Stimulated activated CD8-positive, alpha-beta memory T cell treated with anti-CD3 and anti-CD28 coated beads, Interleukin-12 subunit alpha, Interleukin-12 subunit beta, amount 100 ng/mL, for 4 hours (primary cell): Measurements from ENCODE around the gene MTHFD2L.

Experiments used
- DNase-seq: peaks from one replicate; pipeline ENCODE4 v3.0.0-alpha.2; 2020; ENCODE audit warnings: low read depth

Gene MTHFD2L

DNA sequence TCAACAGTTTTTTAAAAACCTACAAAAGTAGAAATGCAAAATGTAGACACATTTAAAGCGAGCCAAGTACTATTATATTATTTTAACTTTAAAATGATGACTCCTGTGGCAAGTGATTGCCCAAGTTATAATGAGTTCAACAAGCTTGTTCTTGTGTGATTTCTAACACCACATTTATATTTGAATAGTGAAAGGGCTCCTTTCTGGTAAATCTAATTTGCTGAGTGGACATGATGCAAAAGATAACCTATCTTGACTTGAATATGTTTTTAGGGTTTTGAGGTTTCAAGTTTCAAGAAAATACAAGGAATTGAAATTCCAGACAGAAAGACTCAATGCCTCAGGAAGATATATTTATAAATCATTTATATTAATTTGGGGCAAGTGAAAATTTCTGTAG lies 149.3 kb downstream of the MTHFD2L start:
- DNase-seq: no peak

DNA sequence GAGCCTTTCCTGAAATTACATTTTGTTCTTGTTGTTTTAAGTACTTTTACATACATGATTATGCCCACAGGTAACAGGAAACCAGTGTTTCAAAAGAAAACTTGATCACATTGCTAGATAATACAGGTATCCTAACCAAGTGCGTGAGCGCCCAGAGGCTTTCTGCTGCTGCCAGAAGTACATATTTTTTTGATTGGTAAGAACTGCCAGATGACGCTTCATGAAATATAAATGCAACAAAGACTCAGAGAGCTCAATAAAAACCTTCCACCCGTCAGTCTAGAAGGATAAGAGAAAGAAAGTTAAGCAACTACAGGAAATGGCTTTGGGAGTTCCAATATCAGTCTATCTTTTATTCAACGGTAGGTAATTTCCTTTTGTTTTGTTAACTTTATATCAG lies 150.3 kb downstream of the MTHFD2L start, which contains the start of gene EPGN:
Gene EPGN, plus strand, starts transcription at position 256 of the 400 bp plus-strand sequence. Its CDS starts 64 bp downstream, at position 320.
- no peak for DNase-seq

DNA sequence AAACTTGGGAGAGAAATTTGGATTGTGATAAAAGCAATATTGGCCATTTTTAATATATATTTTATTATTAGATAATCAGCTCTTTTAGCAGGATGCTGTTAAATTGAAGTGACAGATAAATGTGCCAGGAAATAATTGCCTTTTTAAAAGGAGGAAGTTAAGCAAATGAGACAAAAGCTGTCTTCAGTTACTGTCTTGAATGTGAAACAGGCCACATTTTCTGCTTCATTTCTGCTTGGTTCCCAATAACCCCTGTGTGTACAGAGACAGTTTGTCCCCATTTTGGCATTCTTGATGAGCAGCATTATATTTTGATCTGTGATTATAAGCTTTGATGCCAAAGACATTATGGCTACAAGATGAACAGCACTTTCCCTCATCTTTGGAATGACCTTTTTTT lies 151.3 kb downstream of the MTHFD2L start:
- DNase-seq: no peak

DNA sequence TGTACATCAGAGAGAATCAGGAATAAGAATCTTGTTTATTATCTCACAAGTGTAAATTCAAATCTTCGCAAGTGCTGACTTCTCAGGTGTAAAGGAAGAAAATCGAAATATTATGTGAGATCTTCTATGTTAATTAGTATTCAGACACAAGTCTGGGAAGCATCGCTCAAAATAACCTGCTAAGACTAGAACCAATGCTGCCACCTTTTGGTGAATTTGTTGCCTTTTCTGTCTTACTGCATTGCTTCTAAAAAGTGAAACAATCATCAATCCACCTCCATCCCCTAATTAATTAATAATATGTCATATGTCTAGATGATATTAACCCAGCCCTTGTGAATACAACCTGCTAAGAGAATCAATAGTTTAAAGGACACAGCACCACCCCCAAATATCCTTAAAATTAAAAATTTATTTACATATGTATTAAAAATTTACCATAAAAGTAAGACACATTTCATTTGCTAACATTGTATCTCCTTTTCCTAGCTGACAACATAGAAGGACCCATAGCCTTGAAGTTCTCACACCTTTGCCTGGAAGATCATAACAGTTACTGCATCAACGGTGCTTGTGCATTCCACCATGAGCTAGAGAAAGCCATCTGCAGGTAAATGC lies 153.9 kb downstream of the MTHFD2L start:
- DNase-seq: no peak

DNA sequence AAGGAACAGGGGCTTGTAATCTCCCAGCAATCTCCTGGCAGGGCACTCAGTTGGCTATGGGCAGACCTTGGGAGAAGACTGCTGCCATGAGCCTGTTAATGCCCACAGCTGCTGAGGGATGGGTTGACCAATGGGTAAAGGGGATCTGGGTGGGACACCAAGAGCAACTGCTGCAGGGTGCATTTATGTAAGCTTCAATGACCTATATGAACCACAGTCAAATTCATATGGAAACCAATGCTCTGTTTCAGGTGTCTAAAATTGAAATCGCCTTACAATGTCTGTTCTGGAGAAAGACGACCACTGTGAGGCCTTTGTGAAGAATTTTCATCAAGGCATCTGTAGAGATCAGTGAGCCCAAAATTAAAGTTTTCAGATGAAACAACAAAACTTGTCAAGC lies 156.4 kb downstream of the MTHFD2L start:
- DNase-seq: no peak

DNA sequence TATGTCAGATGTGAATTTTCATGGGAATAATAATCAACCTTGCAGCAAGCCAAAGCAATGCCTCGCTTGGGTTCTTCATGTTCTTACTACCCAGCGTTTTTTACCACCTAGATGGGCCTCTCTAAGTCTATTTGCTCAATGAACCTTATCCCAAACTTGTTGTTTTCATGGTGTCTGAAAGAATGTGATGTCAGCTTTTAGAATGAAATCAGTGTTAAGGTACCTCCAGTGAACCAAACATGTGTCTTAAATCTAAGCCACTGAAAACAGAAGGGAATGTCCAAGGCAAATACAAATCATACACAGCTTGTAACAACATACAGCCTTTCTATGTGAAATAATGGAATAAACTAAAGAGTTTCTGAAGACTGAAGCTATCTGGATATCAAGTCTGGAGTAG lies 157.0 kb downstream of the MTHFD2L start:
- DNase-seq: no peak

DNA sequence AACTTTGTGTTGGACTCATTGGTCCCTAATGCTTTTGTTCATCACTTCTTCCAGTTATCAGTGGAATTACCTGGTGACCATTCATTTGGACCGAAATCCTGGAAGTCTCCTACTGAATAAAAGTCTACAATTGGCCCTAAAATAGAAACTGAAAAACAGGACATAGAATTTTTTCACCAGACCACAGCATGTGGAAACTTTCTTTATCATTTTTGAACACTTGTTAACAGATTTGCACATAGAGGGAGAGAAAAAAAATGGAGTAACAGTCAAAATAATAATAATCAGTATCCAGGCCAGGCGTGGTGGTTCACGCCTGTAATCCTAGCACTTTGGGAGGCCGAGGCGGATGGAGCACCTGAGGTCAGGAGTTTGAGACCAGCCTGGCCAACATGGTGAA lies 157.5 kb downstream of the MTHFD2L start:
- DNase-seq: no peak

DNA sequence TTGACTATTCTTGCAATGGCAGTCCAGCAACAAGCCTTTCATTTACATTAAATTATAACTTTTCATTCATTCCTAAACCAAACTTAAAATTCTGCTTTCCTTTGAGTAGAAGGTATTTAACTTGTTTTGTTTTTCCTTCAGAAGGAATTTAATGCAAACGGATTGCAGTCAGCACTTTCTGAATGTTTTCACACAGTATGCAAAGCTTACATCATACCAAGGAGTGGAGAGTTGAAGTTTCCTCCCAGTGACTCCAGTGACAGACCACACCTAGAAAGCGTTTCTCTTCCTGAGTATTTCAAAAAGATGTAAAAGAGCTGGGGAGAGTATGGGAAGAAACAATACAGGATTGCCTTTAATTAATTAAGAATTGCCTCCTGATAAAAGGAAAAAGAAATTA lies 158.5 kb downstream of the MTHFD2L start:
- DNase-seq: no peak

DNA sequence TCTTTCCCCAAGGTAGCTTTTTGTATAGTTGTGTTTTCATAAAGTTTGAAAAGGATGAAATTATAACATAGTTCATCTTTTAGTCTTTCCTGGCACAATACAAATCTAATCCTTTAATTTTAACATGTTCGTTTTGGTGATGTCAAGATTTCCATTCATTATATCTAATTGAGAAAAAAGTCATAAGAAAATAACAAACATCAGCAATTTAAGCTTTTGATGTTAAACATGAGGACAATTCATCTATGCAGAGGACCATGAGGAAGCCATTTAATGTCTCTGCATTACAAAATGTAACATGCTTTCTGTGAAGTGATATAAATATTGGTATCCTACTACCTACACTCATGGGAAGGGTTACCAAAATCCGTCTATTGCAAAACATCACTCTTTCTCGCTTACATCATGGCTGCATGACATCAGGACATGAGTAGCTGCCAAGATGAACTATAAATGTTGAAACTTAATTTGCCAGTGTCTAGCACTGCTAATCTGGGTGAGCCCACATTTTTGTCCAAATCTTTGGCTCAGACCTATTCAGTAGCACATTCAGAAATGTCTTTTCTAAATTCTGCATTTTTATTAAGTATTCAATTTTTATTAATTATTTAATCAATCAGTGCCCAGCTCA lies 159.8 kb downstream of the MTHFD2L start:
- no peak for DNase-seq

DNA sequence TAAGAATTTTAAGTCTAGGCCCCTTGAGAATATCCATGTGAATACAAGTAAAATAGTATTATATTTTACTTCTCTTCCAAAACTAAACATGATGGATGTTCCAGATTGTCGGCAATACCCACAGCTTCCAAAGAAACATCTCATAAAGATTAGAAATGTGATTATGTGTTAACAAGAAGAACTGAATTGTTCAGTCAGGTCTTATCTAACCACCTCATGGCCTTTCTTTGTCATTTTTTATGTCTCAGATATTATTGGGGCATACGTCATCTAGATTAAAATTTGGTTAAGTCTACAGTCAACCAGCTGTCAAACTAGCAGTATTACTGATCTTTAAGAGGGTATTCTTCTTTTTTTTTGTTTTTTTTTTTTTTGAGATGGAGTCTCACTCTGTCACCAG lies 160.4 kb downstream of the MTHFD2L start:
- DNase-seq: no peak

DNA sequence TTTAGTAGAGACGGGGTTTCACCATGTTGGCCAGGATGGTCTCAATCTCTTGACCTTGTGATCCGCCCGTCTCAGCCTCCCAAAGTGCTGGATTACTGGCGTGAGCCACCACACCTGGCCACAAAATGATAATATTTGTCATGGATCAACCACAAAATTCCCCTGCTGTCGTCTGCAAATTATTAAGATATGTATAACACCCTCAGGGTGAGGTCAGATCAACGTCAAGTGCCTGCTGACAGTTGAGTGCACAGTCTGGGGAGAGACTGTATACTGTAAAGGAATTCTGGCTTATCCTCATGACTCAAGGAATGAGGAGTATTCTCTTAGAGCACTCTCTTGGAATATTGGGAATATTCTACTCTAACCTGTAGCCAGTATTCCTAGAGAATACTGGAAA lies 161.6 kb downstream of the MTHFD2L start:
- DNase-seq: no peak

DNA sequence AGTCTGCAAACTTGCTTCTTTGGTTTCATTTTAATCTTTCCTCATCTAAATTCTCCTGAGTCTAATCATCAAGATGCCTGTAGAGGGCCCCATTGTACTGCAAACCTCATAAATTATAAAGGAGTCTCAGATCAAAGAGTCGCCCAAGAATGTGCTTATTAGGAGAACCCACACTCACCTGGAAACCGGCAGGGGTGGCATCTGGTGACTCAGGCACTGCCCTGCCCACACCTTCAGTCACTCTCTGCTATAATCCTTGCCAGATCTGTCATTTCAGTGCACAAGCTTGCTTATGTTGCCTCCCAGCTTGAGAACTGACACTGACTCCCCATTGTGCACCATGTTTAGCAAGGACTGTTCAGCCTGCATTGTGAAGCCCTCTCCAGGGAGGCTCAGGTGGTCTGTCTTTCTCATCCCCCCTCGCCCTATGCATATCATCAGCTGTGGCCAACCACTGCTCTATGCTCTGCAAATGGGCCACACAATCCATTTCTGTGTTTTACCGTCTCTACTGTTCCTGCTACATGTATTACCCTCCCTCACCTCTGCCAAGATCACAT lies 162.7 kb downstream of the MTHFD2L start:
- DNase-seq: peak; percentile 1

DNA sequence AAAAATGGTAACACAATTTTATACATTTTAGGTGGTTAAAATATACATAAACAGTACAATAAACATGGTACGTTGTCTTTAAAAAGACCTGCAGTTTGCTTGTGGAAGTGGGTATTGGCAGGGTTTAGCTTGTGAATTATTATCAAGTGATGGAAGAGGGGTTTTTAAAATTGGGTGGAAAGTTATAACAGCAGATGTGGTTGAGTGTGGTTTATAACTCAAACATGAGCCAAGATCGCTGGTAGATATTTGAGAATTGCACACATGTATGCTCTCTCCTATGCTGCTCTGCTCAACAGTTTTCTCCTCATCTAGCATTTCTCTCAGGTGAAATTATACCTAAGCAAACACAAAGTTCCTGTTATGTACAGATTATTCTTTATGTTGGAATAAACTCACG lies 164.4 kb downstream of the MTHFD2L start:
- DNase-seq: no peak

DNA sequence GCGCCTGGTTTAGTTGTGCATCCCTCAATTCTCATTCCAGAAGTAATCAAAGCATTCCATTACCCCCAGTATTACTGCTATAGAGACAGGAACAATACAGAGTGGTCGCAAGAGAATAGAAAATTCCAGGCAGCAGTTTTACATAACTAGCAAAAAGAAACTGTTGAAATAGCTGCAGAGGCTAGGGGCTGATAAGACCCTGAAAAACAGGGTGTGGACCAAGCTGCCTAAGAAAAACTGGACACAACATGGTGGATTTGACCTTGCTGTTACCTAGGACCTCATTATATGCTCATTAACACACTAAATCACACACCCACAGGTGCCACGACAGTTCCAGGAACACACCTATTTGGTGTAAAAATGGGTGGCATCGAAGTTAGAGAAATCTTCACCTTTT lies 165.7 kb downstream of the MTHFD2L start:
- DNase-seq: no peak

DNA sequence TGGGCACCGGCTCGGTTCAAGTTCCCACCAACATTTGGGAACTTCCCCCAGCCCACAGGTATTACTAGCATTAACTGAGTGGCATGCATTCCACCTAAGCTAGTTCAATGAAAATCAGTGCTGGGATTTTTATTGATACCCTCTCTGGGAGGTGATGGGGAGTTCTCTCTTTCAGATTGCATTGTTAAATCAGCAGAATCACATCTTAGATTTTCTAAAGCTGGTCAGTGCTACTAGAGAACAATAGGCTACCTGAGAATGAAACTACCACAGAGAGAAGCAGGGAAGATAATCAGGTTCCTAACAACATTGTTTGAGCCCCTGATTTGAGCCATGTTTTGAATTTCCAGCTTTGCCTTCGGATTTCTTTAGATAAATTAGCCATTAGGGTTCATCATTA lies 166.3 kb downstream of the MTHFD2L start:
- no peak for DNase-seq

DNA sequence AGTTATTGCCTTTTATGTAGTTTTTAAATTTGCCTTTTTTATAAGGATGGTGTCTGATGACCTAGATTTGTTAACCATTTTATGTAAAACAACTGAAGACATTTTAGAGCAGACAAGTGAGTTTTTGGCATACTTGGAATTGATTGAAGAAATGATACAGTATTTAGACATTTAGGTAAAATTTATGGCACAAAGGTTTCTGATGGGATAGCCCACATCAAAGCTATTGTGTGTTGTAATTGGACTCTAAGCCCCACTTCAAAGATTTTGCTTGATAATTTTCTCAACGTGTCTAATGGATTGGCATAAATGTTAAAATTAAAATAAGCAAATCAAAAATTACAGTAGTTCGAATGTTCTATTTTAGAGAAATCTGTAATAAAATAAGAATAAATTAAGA lies 168.0 kb downstream of the MTHFD2L start:
- DNase-seq: no peak

DNA sequence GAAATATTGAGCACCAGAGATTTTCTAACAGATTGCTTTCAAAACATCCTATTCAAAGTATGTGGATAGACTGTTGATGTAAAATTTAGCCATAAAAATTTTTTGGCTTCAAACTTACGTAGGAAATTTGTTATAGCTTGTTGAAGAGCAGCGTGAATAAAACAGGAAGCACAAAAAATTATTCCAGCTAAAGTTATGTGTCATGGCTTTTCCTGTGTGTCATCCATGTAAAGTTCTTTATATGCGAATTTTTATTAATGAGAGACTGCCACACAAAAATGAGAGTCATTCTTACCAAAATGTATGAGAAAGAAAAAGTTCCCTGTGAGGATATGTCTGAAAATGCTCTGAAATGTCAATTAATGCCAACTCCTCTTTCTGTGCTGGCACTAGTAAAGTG lies 169.8 kb downstream of the MTHFD2L start:
- no peak for DNase-seq

DNA sequence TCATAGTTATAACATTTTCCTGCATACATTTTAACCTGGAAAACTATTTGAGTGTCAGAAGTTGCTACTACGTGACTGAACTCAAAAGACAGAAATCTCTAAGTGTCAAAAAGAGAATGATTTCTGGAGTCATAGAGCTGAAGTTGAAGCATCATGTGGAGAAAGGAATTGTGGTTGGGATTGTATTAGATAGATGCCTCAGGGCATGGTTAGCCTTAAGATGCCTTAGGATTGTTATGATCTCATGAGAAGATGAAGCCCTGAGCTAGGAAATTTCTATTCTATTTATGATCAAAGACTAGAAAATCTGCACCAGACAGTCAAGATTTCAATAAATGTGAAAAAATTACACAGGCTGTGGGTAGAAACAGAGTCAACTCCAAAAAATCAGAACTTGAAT lies 170.6 kb downstream of the MTHFD2L start:
- no peak for DNase-seq

DNA sequence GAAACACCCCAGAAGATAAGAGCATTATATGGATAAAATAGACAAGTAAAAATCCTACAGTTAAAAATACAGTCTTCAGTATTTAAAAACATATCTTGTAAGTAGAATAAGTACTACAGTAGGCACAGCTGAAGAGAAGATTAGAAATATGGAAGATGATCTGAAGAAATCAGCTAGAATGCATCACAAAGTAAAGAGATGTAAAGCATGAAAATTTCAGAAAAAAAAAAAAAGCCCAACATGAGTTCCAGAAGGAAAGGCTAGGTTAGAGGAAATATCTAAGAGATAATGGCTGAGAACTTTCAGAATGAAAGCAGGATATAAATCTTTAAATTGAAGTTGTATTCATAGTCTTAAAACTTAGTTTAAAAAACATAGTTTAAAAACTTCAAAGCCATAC lies 171.4 kb downstream of the MTHFD2L start:
- DNase-seq: no peak

DNA sequence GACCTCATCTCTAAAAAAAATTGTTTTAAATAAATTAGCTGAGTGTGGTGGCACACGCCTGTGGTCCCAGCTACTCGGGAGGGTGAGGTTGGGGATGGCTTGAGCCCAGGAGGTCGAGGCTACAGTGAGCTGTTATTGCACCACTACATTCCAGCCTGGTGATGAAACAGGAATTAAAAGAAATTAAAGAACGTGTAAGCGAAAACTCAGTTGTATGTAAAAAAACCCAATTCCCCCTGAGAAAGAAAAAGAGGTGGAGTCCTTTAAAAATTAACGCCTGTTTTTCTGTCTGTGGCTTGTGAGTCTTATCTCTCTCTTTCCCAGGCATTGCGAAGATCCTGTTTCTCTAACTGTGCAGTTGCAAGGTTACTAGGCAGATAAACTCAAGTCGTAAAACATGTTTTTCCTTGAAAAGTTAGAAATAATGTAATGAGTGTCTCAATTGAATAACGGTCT lies 172.4 kb downstream of the MTHFD2L start:
- no peak for DNase-seq

DNA sequence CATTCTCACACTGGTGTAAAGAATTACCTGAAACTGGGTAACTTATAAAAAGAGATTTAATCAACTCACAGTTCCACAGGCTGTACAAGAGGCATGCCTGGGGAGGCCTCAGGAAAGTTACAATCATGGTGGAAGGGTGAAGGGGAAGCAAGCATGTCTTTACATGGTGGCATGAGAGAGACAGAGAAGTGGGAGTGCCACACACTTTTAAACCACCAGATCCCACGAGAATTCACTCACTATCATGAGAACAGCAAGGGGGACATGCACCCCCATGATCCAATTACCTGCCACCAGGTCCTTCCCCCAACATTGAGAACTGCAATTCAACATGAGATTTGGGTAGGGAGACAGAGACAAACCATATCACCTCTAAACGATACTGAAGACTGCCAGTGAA lies 173.3 kb downstream of the MTHFD2L start:
- no peak for DNase-seq

DNA sequence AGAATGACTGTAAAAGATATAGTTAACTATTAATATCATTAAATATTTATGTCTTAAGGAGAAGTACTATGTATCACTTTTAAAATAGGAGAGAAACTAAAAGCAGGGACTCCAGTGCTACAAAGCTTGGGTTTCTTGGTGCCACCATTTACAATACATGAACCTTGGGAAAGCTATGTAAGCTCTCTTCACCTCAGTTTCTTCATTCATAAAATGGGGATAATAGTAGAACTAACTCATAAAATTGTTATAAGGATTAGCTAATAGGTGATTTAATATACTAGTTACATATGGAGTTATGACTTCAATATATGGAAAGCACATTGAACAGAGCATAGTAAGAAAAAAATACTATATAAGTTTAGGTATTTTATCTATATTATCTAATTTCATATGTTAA lies 174.0 kb downstream of the MTHFD2L start:
- no peak for DNase-seq

DNA sequence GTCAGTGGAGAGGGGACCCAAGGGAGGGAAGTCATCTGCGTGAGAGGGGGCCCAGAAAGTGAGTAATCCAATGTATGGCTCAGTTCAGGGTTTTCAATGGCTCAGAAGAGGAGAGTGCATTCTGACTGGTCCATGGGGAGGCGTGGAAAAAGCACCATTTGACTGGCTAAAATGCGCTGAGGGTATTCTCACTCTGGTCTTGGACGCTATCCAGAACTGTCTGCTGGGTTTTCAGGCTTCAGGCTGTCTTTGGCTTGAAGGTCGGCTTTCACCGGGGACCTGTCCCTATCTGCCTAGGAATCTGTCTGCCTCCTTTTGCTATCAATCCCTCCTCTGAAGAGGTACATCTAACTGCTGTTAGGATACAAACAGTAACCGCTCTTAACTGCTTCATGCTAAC lies 176.7 kb downstream of the MTHFD2L start:
- DNase-seq: no peak
